ENCODE results near the gene KCNMB2. TPM values are rescaled to one million over a fixed set of nuclear protein-coding genes. Genes with fewer than 3 reads are reported as not detected.

KCNMB2 gene
- total RNA-seq, 2 donors from 2014 or later = not detected

- Mint-ChIP-seq H3K4me3 (no peak overlapping the region), H3K27ac (no peak overlapping the region), H3K4me1 (peaks cover 2% of the 10 kb centered on the region), H3K36me3 (ENCODE audit: low read depth) (no peaks in the 10 kb centered on the region), H3K9me3 (no peaks in the 10 kb centered on the region), H3K27me3 (ENCODE audit: insufficient read depth) (no peaks in the 10 kb centered on the region)
- 81 to 88% methylated on average over 3 to 7 of the region's 7 CpGs for WGBS, 2 experiments (ENCODE audit: insufficient coverage in 1 of 2, insufficient read length in 1 of 2)
- no peak overlapping the region for H3K27ac ChIP-seq (ENCODE audit: low read depth, low read length)
- no peaks in the 10 kb centered on the region for H3K36me3 ChIP-seq (ENCODE audit: control insufficient read depth, insufficient read depth, low read length)
- H3K9me3 ChIP-seq (ENCODE audit: control insufficient read depth, low read length) = no peaks in the 10 kb centered on the region
- H3K27me3 ChIP-seq (ENCODE audit: control insufficient read depth, insufficient read depth, low read length, poor library complexity, severe bottlenecking) = peaks cover under 1% of the 10 kb centered on the region
- TF ChIP-seq CTCF (conservative IDR thresholded peaks at IDR 0.05) = no peak
- no peak for DNase-seq
- no peaks in the 10 kb centered on the region for H3K4me1 ChIP-seq (ENCODE audit: control insufficient read depth, insufficient read depth, low read length)
- no peak overlapping the region for H3K9ac ChIP-seq (ENCODE audit: extremely low read depth, low read length, poor library complexity, severe bottlenecking)
- H3K4me3 ChIP-seq (ENCODE audit: low read length) = no peak overlapping the region
Observed at GRCh38 chr3:178754852-178755510, 218.7 kb downstream of the KCNMB2 start.

- H3K36me3 Mint-ChIP-seq (ENCODE audit: low read depth) = no peaks in the 10 kb centered on the region
- WGBS, 2 experiments (ENCODE audit: insufficient coverage in 1 of 2, insufficient read length in 1 of 2) = 89 to 94% methylated on average over 2 to 4 of the region's 4 CpGs
- no peak for TF ChIP-seq CTCF (conservative IDR thresholded peaks at IDR 0.05)
- Histone ChIP-seq H3K9me3 (ENCODE audit: control insufficient read depth, low read length) (no peaks in the 10 kb centered on the region), H3K4me3 (ENCODE audit: low read length) (no peak overlapping the region), H3K27me3 (ENCODE audit: control insufficient read depth, insufficient read depth, low read length, poor library complexity, severe bottlenecking) (no peaks in the 10 kb centered on the region), H3K9ac (ENCODE audit: extremely low read depth, low read length, poor library complexity, severe bottlenecking) (no peak overlapping the region), H3K36me3 (ENCODE audit: control insufficient read depth, insufficient read depth, low read length) (no peaks in the 10 kb centered on the region), H3K27ac (ENCODE audit: low read depth, low read length) (no peak overlapping the region), H3K4me1 (ENCODE audit: control insufficient read depth, insufficient read depth, low read length) (no peaks in the 10 kb centered on the region)
- H3K4me1 Mint-ChIP-seq = no peaks in the 10 kb centered on the region
- no peak overlapping the region for H3K27ac Mint-ChIP-seq
- H3K4me3 Mint-ChIP-seq = no peak overlapping the region
- H3K9me3 Mint-ChIP-seq = no peaks in the 10 kb centered on the region
- no peaks in the 10 kb centered on the region for H3K27me3 Mint-ChIP-seq (ENCODE audit: insufficient read depth)
- DNase-seq = no peak
Observed at GRCh38 chr3:178761024-178761423, 224.8 kb downstream of the KCNMB2 start.

GRCh38 chr3:178761461-178761860 lies 225.2 kb downstream of the KCNMB2 start:
- WGBS, 2 experiments (ENCODE audit: insufficient coverage in 1 of 2, insufficient read length in 1 of 2) = 87% methylated on average over 3 of the region's 3 CpGs; no CpG with 5 or more reads in 1 of the 2 experiments
- Histone ChIP-seq H3K4me3 (ENCODE audit: low read length) (no peak overlapping the region), H3K9me3 (ENCODE audit: control insufficient read depth, low read length) (no peaks in the 10 kb centered on the region), H3K9ac (ENCODE audit: extremely low read depth, low read length, poor library complexity, severe bottlenecking) (no peak overlapping the region), H3K4me1 (ENCODE audit: control insufficient read depth, insufficient read depth, low read length) (no peaks in the 10 kb centered on the region), H3K27me3 (ENCODE audit: control insufficient read depth, insufficient read depth, low read length, poor library complexity, severe bottlenecking) (no peaks in the 10 kb centered on the region), H3K27ac (ENCODE audit: low read depth, low read length) (no peak overlapping the region), H3K36me3 (ENCODE audit: control insufficient read depth, insufficient read depth, low read length) (no peaks in the 10 kb centered on the region)
- Mint-ChIP-seq H3K9me3 (no peaks in the 10 kb centered on the region), H3K27me3 (ENCODE audit: insufficient read depth) (no peaks in the 10 kb centered on the region), H3K4me1 (no peaks in the 10 kb centered on the region), H3K4me3 (no peak overlapping the region), H3K36me3 (ENCODE audit: low read depth) (no peaks in the 10 kb centered on the region), H3K27ac (no peak overlapping the region)
- TF ChIP-seq CTCF (conservative IDR thresholded peaks at IDR 0.05) = no peak
- DNase-seq = no peak
